Measurements from ENCODE around the gene FABP1.

FABP1 gene

DNA sequence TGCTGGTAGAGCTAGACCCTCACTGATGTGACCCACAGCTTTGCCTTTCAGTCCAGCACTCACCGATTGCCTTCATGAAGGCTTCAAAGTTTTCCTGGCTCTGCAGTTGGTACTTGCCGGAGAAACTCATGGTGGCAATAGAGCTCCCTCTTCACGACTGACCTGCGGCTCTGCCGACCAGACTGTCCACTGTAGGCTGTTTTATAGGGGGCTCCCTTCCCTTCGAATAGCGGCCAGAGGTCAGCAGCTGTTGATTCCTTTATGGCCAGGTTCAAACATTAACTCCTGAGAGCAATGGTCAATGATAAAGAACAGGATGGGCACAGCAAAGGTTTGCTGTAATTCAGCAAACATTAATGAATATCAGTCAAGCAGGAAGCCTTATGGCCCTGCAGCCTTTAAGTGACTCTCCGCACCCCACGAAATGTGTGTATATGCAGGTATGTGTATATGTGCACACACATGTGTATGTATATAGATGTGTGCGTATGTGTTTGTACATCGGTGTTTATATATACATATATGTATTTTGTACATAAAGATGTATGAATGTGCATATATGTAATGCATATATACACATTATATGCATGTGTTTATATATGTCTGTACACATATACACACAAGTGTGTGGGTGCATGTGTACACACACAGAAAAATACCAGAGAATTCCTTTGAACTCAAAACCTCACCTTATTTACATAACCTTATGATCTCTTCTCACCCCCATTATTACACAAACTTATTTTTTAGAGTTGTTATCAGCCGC, at the start of gene FABP1:
Gene FABP1, minus strand, starts transcription at position 175 of the 766 bp plus-strand sequence. Its CDS starts 45 bp downstream, at position 130.
- DNase-seq (ENCODE audit: low spot score): no peak

DNA sequence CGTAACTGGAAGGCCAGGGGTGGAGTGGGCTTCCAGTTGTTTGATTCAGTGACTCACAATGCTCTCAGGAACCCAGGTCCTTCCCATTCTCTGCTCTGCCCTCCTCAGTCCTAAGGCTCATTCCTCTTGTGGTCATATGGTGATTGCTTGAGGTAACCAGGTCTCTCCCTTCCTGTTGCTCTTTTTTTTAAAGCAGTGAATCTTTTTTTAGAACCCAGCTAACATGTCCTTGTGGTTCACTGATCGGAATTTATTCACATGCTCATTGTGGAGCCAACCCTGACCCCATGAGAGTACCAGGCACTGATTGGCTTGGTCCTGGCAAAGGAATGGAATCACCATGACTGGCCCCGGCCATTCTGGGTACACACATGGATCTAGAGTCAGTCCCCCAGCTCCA, 49.7 kb upstream of the FABP1 start:
- DNase-seq (ENCODE audit: low spot score): no peak

- DNase-seq (ENCODE audit: low spot score): no peak
Observed at GRCh38 chr2:88176352-88176984, 48.6 kb upstream of the FABP1 start.

GRCh38 chr2:88172882-88173281, 45.0 kb upstream of the FABP1 start:
- DNase-seq (ENCODE audit: low spot score): no peak

GRCh38 chr2:88171966-88172365, 44.1 kb upstream of the FABP1 start:
- DNase-seq (ENCODE audit: low spot score): no peak

DNA sequence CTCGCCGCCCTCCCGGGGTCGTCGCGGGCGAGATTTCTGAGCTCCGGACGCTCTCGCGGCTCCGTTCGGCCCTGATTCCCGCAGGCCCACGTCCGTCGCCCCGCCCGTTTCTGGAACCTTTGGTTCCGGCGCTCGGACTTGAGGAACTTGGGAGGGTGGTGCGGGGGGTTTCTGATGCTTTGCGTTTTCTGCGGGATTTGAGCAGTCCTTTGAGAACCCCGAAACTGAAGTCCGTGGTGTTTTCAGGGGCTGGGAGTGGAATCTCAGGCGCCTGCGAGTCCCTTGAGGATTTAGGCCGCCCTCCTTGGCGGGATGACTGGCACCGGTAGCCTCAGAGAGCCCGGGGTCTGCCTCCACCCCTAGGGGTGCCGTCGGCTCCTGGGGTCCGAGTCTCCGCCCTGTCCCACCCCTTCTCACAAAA, 42.6 kb upstream of the FABP1 start:
- no peak for DNase-seq (ENCODE audit: low spot score)

DNA sequence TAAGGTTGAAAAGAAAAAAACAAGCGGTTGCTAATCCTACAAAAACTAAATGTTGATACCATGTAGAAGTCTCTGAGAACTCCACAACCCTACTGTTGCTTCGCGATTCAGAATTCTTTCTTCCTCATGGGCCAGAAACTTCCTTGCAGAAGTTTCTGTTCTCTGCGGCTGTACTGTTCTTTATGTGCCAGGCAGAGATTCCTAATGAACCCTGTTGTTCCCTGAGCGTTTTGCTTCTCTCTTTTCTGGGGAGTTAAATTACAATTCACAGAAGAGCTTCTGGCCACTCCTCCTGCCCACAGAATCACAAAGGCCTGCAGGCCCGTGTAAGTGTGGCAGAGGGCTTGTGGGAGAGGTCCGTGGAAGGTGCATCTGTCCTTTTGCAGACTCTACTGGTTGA, 40.5 kb upstream of the FABP1 start:
- DNase-seq (ENCODE audit: low spot score): no peak

DNA sequence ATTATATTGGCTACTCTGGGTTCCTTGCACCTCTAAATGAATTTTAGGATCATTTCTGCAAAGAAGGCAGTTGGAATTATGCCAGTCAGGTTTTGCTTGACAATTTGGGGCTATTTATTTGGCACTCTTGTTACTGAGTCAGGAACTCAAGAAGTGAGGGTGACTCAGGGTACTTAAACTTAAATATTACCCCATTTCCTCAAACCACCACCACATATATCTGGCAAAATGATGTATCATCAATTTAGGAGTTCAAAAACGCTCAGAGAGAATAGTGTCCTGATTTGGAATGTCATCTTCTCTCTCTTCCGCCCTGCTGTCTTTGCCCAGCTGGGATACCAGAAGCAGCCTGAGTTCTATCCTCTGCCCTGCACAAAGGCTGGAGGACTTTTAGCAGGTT, 39.9 kb upstream of the FABP1 start:
- DNase-seq (ENCODE audit: low spot score): no peak

GRCh38 chr2:88165332-88166003, 37.6 kb upstream of the FABP1 start:
- DNase-seq (ENCODE audit: low spot score): no peak

DNA sequence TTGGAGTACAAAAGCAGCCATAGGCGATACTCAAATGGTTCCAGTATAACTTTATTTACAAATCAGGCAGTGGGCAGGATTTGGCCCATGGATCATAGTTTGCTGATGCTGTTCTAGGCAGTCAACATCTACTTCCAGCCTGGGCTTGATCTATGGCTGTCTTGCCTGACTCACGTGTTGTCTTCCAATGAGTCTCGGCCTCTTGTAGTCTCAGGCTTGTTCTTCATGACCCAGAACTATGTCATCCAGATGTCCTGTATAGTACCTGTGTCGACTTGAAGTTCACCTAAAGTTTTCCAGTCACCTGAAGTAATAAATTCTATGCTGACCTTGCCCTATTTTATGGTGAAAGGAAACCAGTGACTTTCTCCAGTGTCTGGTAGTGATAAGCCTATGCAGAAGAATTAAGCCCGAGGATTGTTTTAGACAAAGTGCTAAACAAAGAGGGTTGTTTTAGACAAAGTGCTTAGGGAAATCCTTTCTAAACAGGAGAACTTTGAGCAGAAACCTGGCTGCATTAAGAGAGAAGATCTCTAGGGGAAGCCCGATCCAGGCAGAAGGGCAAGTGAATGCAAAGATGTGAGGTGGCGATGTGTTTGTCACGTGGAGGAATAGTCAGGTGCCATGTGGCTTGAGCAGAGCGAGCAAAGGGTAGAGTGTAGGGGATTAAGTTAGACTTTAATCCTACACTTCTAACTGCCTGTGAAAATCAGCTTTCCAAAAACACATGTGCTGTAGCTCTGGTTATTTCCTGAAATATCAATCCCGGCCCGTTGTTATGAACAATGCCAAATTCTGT, 33.8 kb upstream of the FABP1 start:
- DNase-seq (ENCODE audit: low spot score): no peak

DNA sequence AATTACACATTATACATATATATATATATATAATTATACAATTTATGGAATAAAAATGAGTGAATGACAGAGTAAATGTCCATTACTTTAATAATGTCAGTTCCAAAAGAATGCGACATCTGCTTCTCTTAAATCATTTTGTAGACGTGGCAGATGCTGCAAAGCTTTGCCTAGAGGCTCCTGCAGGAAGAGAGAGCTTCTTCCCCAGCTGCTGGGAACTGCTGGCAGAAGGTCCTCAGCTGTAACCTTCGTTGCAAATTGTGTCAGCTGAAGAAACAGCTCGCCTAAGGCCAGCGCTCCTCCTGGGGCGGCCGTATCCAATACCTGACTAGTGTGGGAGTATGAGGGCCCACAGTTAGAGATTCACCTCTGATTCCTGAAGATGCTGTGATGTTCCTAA, 32.7 kb upstream of the FABP1 start:
- no peak for DNase-seq (ENCODE audit: low spot score)

GRCh38 chr2:88159955-88160415, 32.1 kb upstream of the FABP1 start:
- DNase-seq (ENCODE audit: low spot score): peak; percentile 53

GRCh38 chr2:88159481-88159880, 31.6 kb upstream of the FABP1 start:
- no peak for DNase-seq (ENCODE audit: low spot score)

DNA sequence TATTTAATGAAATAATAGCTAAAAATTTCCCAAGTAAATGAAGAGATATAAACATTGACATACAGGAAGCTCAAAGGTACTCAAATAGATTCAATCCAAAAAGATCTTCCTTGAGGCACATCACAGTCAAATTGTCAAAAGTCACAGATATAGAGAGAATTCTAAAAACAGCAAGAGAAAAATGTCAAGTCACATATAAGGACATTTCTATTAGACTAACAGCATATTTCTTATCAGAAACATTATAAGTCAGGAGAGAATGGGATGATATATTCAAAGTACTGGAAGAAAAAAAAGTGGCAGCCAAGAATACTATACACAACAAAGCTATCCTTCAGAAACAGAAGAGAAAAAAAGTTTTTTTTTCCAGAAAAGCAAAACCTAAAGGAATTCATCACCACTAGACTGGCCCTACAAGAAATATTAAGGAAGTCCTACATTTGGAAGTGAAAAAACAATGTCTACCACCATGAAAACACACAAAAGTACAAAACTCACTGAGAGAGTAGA, 21.1 kb upstream of the FABP1 start:
- DNase-seq (ENCODE audit: low spot score): no peak

GRCh38 chr2:88147145-88147544, 19.3 kb upstream of the FABP1 start:
- no peak for DNase-seq (ENCODE audit: low spot score)

DNA sequence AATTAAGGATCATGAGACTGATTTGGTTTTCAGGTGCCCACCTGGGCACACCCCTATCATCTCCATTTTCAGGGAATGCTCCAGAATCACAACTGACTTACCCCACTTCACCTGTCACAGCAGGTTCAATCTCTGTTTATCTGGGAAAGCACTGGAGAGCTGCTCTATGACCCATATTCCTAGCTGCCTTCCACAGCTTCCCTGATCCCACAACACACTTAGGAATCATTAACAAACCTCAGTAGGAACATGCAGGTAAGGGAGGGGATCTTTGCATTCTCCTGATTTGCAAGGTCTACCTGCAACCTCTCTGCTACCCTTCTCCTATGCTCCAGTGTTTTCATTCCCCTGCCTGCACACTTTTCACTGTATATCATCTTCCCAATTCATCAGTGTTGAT, 18.7 kb upstream of the FABP1 start:
- no peak for DNase-seq (ENCODE audit: low spot score)

GRCh38 chr2:88144914-88145497, 17.1 kb upstream of the FABP1 start:
- no peak for DNase-seq (ENCODE audit: low spot score)

DNA sequence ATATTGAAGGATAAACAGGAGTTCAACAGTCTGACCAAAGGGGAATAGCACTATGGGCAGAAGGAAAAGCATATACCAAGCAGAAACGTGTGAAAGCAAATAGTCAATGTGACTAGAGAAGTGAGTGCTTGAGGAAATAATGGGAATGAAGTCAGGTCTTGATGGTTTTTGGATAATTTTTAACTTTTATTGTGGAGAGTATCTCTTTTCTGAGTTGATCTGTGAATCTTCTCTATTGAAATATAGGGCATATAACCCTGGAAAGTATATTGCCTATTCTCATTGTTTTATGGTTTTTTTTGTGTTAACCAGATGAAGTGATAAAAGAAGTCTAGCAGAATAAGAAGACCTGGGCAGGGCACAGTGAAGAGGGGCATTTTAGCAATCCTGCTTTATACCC, 16.4 kb upstream of the FABP1 start:
- DNase-seq (ENCODE audit: low spot score): no peak

GRCh38 chr2:88141952-88142351, 14.1 kb upstream of the FABP1 start:
- no peak for DNase-seq (ENCODE audit: low spot score)

DNA sequence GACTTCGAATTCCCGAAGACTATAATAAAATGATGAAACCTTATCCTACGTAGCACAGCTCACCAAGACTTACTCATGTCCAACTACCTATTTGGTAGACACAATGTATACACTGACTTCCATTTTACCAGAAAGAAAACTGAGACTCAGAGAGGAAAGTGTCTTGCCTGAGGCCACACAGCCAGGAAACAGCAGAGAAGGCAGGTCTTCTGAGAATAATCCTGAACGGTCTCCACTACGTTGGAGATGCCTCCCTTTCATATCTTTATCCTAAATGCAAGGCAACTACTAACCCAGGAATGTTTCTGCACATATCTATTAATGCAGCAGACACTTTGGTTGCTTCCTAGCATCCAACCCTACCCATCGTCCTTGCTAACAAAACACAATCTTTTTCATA, 11.9 kb upstream of the FABP1 start:
- no peak for DNase-seq (ENCODE audit: low spot score)

- DNase-seq (ENCODE audit: low spot score): no peak
Observed at GRCh38 chr2:88139203-88139702, 11.4 kb upstream of the FABP1 start.
